GM21786 (cell line): ENCODE data around the gene CPXM1.
"Not testable (repeated sequence)": the region's sequence is repeated elsewhere in the genome, so short reads cannot be mapped to it uniquely, and the experiment has no call there.

Experiments
- ATAC-seq: cut with Tn5 transposase; IDR thresholded peaks from one replicate; pipeline ENCODE4 v1.9.1; 2021; ENCODE audit not compliant: unreplicated experiment

Gene CPXM1

DNA sequence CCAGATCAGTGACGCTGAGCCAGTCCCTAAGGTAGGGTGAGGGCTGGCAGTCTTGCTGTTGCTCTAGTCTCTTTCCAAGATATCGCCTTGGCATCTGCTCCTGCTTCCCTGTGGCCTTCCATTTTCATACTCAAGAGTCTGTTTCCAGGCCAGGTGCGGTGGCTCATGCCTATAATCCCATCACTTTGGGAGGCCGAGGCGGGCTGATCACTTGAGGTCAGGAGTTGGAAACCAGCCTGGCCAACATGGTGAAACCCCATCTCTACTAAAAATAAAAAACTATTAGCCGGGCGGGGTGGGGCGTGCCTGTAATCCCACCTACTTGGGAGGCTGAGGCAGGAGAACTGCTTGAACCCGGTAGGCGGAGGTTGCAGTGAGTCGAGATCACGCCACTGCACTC is 30.3 kb downstream of the CPXM1 start:
- ATAC-seq = not testable (repeated sequence)

DNA sequence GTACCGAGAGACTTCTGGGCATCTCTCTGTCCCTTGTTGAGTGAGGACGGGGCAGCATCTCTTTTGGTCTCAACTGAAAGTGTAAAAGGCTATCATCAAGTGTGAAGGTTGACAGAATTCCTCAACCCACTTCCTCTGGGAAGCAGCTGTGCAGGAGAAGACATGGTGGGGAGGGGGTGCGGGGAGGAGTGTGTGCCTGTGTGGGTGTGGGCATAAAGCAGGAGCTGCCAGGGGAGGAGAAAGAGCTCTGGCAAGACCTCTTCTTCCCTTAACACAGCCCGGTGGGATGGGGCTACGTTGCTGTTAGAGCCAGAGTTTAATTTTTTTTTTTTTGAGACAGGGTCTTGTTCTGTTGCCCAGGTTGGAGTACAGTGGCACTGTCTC is 31.8 kb downstream of the CPXM1 start:
- no peak for ATAC-seq

DNA sequence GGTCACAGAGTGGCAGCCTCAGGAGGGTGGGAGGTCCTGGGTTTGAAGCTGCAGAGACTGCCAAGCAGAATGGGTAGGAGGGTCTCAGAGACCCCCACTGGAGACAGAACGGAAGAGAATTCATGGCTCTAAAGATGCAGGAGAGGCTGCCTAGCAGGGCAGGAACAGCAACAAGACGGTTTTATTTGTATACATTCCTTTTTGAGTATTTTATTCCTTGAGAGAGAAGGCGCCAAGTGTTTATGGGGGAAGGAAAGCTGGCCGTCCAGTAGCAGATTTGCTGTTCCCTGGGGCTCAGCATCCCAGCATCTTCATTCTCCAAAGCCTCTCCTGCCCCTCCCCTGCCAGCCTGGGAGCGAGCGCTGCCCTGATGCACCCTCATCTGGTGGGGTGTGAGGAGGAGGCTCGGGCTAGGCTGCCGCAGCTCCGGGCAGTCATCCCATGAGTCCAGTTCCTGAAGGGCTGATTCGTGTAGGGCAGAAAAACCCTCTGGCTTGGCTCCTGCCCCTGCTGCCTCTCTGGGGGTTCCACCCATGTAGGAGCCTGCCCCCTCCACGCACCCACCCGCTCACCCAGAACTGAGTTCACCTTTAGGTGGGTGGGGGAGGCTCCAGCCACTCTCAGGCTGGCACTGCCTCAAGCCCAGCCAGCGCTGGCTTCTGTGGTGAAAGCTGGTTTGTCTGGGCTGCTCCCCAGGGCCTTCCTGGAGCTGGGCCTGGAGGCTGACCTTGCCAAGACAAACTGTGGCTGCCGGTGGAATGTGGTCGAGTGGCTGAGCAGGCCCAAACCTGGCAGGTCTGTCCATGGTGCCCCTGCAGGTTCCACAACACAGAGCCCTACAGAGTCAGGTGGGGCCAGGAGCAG is 32.4 kb downstream of the CPXM1 start:
- no peak for ATAC-seq

DNA sequence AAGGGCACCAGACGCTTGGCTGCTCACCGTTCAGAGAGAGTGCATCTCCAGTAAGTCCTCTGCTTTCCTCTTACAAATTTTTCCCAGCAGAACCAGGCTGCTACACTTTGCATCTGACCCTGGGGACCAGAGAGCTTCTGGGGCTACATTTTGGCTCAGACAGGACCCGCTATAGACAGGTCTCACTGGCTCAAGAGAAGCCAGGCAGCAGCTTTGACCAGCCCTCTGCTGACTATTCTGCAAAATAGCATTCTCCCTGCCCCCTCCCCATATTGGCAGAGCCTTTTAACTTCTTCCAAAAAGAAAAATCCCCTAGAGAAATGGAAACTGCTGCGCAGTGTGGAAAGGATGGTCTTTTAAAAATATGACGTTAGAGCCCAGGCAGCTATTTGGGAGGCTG is 37.2 kb downstream of the CPXM1 start:
- ATAC-seq = no peak

DNA sequence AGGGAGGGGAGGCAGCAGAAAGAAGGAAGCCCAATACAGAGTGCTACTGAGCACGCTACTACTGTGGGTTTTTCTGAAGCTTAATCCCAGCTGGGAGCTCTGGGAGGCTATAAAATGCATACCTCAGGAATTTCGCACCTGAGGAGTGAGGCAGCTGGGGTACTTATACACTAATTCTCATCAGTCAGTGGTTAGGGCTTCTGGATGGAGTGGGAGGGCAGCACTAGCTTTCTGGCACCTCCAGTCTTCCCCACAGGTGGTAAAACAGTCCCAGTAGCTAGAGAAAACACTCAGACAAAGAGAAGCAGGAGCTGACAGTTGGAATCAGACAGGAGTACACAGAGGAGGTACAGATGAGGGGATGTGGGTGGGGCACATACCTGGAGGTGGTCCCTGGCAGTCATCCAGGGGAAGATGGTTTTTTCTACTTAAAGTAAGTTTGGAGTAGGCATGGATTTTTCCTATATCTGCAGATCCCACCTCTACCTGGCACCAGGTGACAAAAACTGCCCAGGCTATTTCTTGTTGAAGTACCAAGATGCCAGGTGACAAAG is 37.8 kb downstream of the CPXM1 start:
- ATAC-seq = no peak

DNA sequence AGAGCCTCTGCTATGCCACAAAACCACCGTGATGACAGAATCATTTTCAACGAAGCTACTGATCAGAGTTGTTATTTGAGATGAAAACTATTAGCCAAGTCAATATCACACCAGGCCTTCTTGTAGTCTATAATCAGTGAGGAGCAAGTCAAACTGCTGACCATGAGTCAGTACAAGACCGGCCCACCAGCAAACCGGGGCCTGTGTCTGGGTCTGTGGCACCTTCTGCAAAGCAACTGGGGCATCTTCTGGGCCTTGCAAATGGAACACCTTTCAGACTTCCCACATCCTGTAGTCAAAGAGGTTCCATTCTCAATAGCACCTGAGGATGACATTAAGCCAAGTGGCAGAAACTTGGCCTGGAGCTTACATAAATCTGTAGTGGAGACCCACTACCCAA is 38.5 kb downstream of the CPXM1 start:
- no peak for ATAC-seq

DNA sequence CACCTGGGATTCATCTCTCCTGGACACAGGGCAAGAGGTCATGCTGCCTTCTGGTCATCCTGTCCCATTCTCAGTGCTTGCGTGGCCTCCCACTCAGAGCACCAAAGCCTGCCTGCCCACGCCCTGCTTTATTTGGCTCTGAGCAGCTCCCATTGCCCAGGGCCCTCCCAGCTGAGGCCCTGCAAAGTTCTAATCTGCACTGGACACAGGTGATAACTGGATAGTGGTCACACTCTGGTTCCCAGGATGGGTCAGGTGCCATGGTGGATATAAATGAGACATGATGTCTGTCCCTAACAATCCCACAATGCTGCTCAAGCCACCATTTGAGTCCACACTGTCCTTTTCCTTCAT is 39.5 kb downstream of the CPXM1 start:
- no peak for ATAC-seq

DNA sequence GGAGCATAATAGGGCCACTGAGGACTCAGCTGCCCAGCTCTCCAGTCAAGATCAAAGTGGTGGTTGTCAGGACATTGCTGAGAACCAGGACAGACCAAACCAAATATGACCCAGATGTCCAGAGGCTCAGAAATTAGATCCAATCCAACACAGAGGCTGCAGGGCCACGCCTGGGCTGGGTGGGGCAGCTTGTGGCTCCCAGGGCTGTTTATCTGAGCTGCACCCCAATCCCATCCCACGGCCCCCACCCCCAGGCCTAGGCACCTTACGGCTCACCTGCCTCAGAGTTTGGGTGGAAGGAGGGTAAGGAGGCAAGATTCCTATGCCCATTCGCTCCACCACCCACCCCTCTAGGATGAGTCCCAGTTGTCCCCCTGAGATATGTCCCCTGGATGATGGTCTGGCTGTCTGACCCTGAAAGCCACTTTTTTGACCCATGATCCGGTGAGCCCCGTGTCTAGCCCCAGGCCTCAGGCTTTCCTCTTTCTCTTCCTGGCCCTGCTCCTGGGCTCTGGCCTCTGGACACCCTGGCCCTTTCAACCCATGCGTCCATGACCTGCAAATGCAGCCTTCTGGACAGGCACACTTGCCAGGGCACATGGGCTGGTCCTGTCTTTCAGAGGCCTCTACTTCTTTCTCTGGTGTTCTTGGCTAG is 40.0 kb downstream of the CPXM1 start:
- ATAC-seq = no peak

DNA sequence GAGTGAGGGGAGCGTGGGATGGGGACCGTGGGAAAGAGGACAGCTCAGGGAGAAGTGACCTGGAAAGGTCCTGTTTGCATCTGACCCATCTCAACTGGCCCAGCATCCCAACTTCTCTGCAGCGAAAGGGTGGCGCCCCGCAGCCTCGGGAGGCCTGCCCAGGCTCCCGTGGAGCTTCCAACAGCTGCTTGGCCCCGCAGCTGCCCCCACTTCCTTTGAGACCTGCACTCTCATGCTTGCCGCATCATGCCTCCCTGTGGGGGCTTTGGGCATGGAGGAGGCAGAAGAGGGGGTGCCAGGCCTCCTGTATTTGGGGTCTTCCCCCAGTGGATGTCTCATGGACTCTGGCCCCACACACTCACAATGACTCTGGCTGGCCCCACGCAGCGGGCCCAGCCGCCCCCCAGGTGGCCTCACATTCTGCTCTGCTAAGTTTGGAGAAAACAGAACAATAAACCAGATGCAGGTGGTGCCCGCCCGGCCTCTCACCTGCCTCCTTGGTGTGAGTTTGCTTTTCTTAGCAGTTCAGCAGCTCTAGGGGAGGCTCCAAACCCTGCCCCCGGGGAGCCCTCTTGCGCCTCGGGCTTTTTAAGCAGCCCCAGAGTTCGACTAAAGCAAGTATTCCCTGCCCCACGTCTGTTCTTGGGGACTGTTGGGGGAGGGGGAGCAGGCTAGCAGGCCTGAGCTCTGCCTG is 40.7 kb downstream of the CPXM1 start:
- no peak for ATAC-seq

DNA sequence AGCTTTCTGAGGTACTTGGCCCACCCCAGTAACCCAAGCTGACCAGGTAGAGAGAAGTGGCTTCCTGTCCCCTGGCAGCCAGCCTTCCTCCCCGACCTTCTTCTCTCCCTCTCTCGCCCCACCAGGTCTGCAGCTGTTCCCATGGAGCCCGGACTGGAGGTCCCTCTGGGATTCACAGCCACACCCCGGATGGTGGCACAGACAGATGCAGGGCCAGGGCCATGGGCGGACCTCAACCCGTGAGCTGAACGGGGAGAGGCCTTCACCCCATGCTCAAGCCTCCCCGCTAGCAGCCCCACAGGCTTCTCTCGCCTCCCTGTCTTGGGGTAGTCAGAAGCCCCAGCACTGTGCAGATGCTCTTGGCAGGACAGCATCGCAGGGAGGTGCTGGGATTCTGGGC is 41.3 kb downstream of the CPXM1 start:
- no peak for ATAC-seq

DNA sequence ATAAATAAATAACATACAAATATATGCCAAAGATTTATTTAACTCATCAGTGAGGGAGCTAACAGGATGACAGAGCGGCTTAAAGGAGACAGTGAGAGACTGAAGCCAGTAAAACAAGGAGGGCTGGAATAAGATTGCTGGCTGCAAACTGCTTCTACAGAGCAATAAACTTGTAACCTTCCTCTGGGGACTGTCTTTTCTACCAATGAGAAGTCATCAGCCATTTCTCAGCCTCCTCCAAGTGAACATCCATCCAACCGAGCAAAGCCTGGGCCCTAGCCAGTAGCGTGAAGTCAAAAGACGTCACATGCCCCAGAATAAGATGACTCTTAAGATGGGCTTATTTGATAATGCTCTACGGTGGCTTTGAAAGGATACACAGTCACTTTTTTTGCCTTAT is 42.5 kb downstream of the CPXM1 start:
- ATAC-seq = no peak

DNA sequence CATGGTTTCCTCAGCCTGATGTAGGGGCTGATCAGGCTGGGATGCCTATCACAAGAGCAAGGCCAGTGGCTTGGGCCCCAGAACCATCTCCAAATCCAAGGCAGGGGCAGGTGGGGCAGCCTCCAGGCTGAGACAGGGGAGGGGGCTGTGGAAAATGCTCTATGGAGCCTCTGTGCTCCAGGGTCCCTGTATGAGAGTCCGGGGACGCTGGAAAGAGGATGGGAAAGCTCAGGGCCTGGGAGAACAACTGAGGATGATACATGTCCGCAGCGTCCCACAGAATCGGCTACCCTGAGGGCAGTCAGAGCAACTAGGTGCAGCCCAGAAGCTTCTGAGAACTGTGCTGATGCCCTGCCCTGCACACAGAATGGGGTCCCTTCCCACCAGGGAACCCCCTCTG is 43.4 kb downstream of the CPXM1 start:
- ATAC-seq = no peak

DNA sequence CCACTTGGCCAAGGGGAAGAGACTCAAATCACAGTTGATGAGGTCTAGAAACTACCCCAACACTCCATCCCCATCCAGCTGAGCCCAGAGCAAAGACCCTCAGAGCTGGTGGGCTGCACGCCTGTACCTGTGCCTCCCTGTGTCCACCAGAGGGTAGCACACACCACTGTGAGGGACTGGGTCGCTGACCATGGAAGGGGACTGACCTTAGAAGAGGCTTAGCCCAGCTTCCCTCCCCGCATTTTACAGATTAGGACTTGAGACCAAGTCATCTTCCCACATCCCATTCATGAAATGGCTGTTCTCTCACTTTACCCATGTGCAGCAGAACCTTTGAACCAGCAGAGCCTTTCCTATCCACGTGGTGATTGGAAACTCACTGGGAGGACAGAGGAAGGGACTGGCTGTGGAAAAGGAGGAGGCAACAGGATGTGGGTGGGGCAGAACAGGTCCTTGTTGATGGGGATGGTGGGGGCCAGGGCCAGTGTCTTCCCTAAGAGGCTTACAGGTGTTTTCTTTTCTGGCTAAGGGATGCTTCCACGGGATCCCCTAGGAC is 44.3 kb downstream of the CPXM1 start:
- no peak for ATAC-seq

DNA sequence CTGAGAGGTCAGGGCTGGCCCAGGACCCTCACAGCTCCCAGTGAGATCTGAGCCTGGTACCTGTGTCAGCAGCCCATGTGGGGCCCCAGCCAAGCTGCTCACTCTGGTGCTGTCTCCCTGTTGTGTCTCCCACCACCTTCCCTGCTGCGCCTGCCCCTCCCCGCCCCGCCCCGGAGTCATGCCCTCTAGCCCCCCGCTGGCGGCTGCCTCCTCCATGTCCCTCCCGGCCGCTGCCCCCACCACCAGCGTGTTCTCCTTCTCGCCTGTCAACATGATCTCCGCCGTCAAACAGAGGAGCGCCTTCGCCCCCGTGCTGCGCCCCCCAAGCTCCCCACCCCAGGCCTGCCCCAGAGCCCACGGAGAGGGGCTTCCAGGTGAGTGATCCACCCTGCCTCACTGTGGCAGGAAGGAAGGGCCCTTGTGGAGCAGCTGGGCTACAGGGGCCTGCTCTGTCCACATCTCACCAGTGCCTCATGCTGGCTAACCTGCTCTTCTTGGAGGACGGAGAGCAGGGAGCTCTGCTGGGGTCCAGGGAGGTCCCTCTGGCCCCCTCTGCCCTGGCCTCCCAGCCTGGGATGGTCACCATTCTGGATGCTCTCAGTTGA is 44.9 kb downstream of the CPXM1 start:
- ATAC-seq = no peak

DNA sequence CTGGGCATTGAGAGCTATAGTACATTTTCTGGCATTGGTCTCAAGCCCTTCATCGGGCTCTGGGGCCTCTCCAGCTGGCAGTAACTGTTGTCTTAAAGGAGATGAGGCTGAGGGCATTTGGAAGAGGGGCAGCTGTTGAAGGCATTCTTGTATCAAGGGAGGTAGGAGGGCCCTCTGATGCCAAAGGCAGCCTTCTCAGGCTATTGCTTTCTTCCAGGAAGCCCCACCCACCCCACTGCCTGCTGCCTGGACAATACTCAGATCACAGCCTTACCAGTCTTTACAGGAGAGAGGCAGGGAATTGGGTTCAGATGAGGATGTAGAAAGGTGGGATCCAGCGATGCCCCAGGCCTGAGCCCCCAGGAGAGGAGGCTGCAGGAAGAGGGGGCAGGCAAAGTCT is 46.0 kb downstream of the CPXM1 start:
- no peak for ATAC-seq

DNA sequence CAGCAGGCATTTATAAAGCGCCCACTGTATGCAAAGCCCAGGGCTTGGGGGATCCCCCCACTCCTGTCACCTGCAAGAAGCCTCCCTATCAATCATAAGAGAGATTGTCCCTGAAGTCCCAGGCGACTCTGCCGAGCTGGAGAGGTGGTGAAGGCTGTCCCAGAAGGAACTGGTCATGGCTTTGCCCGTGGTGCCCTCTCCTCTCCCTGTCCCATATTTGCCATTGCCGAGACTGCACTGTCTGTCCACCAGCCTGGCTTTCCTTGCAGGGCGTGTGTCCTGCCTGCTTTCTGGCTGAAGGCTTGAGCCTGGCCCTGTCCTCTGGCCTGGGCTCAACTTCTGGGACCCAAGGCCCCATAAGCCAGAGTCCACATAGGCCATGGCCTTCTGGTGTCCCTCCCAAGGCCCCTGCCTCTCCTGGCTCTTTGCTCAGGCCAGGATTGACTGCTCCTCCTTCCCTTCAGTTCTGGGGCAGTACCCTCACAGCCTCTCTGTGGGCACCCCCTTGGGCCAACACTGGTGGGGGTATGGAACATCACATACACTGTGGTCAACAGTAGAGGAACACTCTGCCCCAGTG is 46.9 kb downstream of the CPXM1 start:
- ATAC-seq = no peak

DNA sequence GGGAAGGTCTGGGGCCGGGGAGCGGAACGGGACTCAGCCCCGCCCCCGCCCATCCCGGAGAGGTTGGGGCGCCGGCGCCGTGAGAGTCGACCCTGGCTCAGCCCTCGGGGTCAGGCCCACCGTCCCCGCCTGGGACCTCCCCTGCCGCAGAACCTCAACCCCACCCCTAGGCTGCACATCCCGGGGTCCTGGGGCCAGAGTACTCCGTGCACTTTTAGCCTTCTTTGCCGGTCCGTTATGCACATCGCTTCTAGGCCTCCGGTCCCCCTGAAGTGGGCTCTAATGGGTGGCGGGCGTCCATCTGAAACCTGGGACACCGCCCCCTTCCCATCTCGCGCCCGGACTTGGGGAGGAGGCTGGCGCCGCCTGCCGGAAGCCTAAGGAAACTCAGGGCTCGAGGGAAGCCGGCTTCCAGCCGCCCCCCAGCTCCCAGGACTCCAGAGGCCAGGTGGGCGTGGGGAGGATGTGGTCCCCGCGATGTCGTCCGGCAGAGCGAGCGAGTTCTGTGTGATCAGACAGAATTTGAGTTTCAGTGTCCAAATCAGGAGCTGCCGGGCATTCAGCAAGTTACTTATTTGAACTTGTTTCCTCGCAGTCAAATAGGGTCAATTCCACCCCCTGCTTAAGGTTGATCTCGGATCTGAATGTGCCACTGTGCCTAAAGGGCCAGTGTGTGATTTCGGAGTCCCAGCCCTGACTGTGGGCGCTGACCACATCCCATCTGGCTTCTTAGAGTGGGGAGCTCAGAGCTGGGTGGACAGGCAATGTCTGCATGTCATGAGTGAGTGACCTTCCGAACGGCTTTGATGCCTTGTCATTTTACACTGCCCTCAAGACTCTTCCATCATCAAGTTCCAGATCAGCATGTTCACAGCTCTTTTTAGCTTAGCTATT is 47.6 kb downstream of the CPXM1 start:
- ATAC-seq = no peak

DNA sequence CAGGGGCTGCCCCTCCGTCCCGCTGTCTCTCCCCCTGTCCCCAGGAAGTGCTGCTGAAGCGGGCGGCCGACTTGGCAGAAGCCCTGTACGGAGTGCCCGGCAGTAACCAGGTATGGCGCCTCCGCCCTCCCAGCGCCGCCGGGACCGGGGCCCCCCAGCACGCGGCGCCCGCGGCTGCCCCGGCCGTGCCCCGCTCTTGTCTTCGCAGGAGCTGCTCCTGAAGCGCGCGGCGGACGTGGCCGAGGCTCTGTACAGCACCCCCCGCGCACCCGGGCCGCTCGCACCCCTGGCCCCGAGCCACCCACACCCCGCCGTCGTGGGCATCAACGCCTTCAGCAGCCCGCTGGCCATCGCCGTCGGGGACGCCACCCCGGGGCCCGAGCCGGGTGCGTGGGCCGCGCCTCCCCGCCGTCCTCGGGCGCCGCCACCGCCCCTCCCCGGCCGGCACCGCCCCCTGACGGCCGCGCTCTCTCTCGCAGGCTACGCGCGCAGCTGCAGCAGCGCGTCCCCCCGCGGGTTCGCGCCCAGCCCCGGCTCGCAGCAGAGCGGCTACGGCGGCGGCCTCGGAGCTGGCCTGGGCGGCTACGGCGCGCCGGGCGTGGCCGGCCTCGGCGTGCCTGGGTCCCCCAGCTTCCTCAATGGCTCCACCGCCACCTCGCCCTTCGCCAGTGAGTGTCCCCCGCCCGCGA is 48.4 kb downstream of the CPXM1 start:
- ATAC-seq = no peak

DNA sequence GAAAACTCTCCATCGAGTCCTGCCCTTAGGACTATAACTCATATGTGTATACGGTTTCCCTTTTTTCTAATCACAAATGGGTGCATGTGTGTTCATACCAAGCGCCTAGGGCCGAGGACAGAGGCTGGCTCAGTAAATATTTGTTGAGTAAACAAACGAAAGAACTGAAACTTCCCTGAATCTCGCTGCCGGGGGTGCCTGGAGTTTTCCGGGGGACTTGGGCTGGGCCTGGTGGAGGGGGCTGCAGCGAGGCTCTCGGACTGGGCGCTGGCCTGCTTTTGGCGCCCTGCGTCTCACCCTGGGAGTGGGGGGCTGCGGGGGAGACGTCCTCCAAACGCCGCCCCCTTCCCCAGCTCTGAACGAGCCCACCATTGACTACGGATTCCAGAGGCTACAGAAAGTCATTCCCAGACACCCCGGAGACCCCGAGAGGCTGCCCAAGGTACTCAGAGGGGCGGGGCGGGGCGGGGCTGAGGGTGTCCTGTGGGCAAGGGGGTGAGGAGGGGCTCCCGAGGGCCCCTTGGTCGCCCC is 49.0 kb downstream of the CPXM1 start:
- no peak for ATAC-seq
